Activated CD4-positive, alpha-beta T cell treated with anti-CD3 and anti-CD28 coated beads for 4 hours (primary cell): Measurements from ENCODE around the gene NOL6.
"Not testable (repeated sequence)": the region's sequence is repeated elsewhere in the genome, so short reads cannot be mapped to it uniquely, and the experiment has no call there.

Source experiments
- DNase-seq, 2 donors: peaks; one replicate each; pipeline ENCODE4 v3.0.0-alpha.2; 2020

The NOL6 gene

GRCh38 chr9:33426843-33427293 lies 46.9 kb downstream of the NOL6 start:
- DNase-seq = no peak

- no peak for DNase-seq
These were observed 48.6 kb downstream of the NOL6 start for GRCh38 chr9:33425128-33425533.

- not testable (repeated sequence) for DNase-seq
These were observed 49.2 kb downstream of the NOL6 start for GRCh38 chr9:33424492-33424891.

- DNase-seq = not testable (repeated sequence)
These were observed 49.7 kb downstream of the NOL6 start for GRCh38 chr9:33424043-33424442.

GRCh38 chr9:33419708-33420303 lies 53.9 kb downstream of the NOL6 start:
- no peak for DNase-seq

GRCh38 chr9:33418090-33418489 lies 55.6 kb downstream of the NOL6 start:
- no peak for DNase-seq

GRCh38 chr9:33416996-33417395 lies 56.7 kb downstream of the NOL6 start:
- DNase-seq = peak; percentile 42

GRCh38 chr9:33415501-33416038 lies 58.2 kb downstream of the NOL6 start:
- peak; percentile 82 to 88 for DNase-seq

- peak in 1 of 2 donors; percentile 12 for DNase-seq
These were observed 58.7 kb downstream of the NOL6 start for GRCh38 chr9:33414889-33415500.

- no peak for DNase-seq
These were observed 59.5 kb downstream of the NOL6 start for GRCh38 chr9:33414268-33414667.
